CD14-positive monocyte (primary cell): Measurements from ENCODE around the gene ADAMTS8. TPM values are rescaled to one million over a fixed set of nuclear protein-coding genes. Genes with fewer than 3 reads are reported as not detected.

ENCODE experiments used
- DNase-seq, 3 donors: peaks; one replicate each; pipeline ENCODE4 v3.0.0-alpha.2; 2011 to 2022
- H2AFZ ChIP-seq: 2 replicates; pipeline ENCODE4 v1.6.0; 2012; ENCODE audit warnings: mild to moderate bottlenecking, low read depth, low read length, inconsistent platforms; ENCODE audit not compliant: insufficient read depth, poor library complexity, severe bottlenecking
- H3K27ac ChIP-seq, 2 donors: 1 replicate in 1 of 2; 2 replicates in 1 of 2; pipeline ENCODE4 v1.5.1; 2012 to 2013; ENCODE audit warnings: low read length in 2 of 2, control low read depth in 1 of 2, inconsistent platforms in 1 of 2, low read depth in 1 of 2, mild to moderate bottlenecking in 1 of 2
- H3K27me3 ChIP-seq, 2 donors: one replicate each; pipeline versions ENCODE4 v1.6.0 to v1.6.1; 2011 to 2013; ENCODE audit warnings: low read length in 2 of 2; ENCODE audit not compliant: control insufficient read depth in 2 of 2, insufficient read depth in 2 of 2
- H3K36me3 ChIP-seq, 2 donors: replicated peaks in 1 of 2; 1 replicate in 1 of 2; 2 replicates in 1 of 2; pipeline versions ENCODE4 v1.5.1 to v1.6.1; 2012 to 2013; ENCODE audit warnings: low read length in 2 of 2, control low read depth in 1 of 2, inconsistent platforms in 1 of 2, mild to moderate bottlenecking in 1 of 2; ENCODE audit not compliant: insufficient read depth in 2 of 2, control insufficient read depth in 1 of 2
- H3K4me1 ChIP-seq, 2 donors: 1 replicate in 1 of 2; 2 replicates in 1 of 2; pipeline versions ENCODE4 v1.5.1 to v1.6.1; 2012 to 2013; ENCODE audit warnings: low read length in 2 of 2, control low read depth in 1 of 2, inconsistent platforms in 1 of 2, mild to moderate bottlenecking in 1 of 2, moderate library complexity in 1 of 2; ENCODE audit not compliant: insufficient read depth in 2 of 2, control insufficient read depth in 1 of 2
- H3K4me2 ChIP-seq: replicated peaks from 2 replicates; pipeline ENCODE3; 2012; ENCODE audit warnings: low read length, moderate library complexity, mild to moderate bottlenecking; ENCODE audit not compliant: poor library complexity, severe bottlenecking; ENCODE audit errors: extremely low read depth
- H3K4me3 ChIP-seq, 3 experiments: fragments of 200-600 bp in 1 of 3; sonication (generic) in 1 of 3; replicated peaks in 1 of 3; 1 replicate in 2 of 3; 2 replicates in 1 of 3; pipeline ENCODE4 v1.5.1; 2011 to 2013; ENCODE audit warnings: low read length in 3 of 3, mild to moderate bottlenecking in 3 of 3, control low read depth in 2 of 3, low read depth in 2 of 3, inconsistent platforms in 1 of 3, moderate library complexity in 1 of 3
- H3K79me2 ChIP-seq: 2 replicates; pipeline ENCODE4 v1.6.0; 2012; ENCODE audit warnings: mild to moderate bottlenecking, control low read depth, inconsistent platforms, low read length, moderate library complexity; ENCODE audit not compliant: insufficient read depth
- H3K9ac ChIP-seq: 2 replicates; pipeline ENCODE4 v1.6.0; 2017; ENCODE audit warnings: low read length, mild to moderate bottlenecking; ENCODE audit not compliant: insufficient read depth, poor library complexity, severe bottlenecking
- H3K9me3 ChIP-seq, 2 donors: replicated peaks in 1 of 2; 1 replicate in 1 of 2; 2 replicates in 1 of 2; pipeline versions ENCODE4 v1.5.1 to v1.6.1; 2012 to 2013; ENCODE audit warnings: low read length in 2 of 2, control low read depth in 1 of 2; ENCODE audit not compliant: control insufficient read depth in 1 of 2, insufficient read depth in 1 of 2
- H4K20me1 ChIP-seq: 2 replicates; pipeline ENCODE4 v1.6.0; 2012; ENCODE audit warnings: mild to moderate bottlenecking, low read length, control low read depth, moderate library complexity; ENCODE audit not compliant: insufficient read depth
- H3K27ac Mint-ChIP-seq, 7 donors: one replicate each; pipeline ENCODE4 v1.8.0; 2020; ENCODE audit warnings: mild to moderate bottlenecking in 7 of 7, mixed read lengths in 7 of 7, moderate library complexity in 6 of 7, inconsistent platforms in 2 of 7
- H3K27me3 Mint-ChIP-seq, 3 donors: one replicate each; pipeline ENCODE4 v1.8.0; 2021 to 2022; ENCODE audit warnings: low read depth in 3 of 3, mild to moderate bottlenecking in 3 of 3, mixed read lengths in 3 of 3, moderate library complexity in 3 of 3, inconsistent platforms in 1 of 3
- H3K36me3 Mint-ChIP-seq, 2 donors: one replicate each; pipeline ENCODE4 v1.8.0; 2020; ENCODE audit warnings: mixed read lengths in 2 of 2, inconsistent platforms in 1 of 2, mild to moderate bottlenecking in 1 of 2
- H3K4me1 Mint-ChIP-seq: one replicate; pipeline ENCODE4 v1.8.0; 2020; ENCODE audit warnings: mild to moderate bottlenecking, mixed read lengths
- H3K4me3 Mint-ChIP-seq, 2 donors: one replicate each; pipeline ENCODE4 v1.8.0; 2020; ENCODE audit warnings: mild to moderate bottlenecking in 2 of 2, mixed read lengths in 2 of 2, moderate library complexity in 1 of 2
- H3K9me3 Mint-ChIP-seq, 7 donors: one replicate each; pipeline ENCODE4 v1.8.0; 2020 to 2022; ENCODE audit warnings: mixed read lengths in 7 of 7, mild to moderate bottlenecking in 6 of 7, moderate library complexity in 6 of 7, inconsistent platforms in 2 of 7
- CTCF ChIP-seq: fragments of 200-600 bp; IDR thresholded peaks from one replicate; pipeline ENCODE4 v1.8.0; 2022; ENCODE audit warnings: antibody characterized with exemption, mild to moderate bottlenecking
- WGBS: methylation state at CpG from one replicate; pipeline ENCODE4 v1.1.5; 2013; ENCODE audit warnings: missing lambda C conversion rate; ENCODE audit not compliant: insufficient coverage; 5-methylcytosine and 5-hydroxymethylcytosine counted together
- intact Hi-C, 2 donors: fragments of 100-400 bp; cut with micrococcal nuclease; formaldehyde crosslinking; loops; one replicate each; pipeline versions ENCODE4 v1.15.0 to v1.15.1; 2023
- polyA plus RNA-seq, 3 donors: library from polyadenylated mRNA; depleted of rRNA in 1 of 3; unstranded in 2 of 3; stranded (reverse) in 1 of 3; fragments of 300-500 nt in 2 of 3; fragments of >200 nt in 1 of 3; fragmentation: Illumina TruSeq in 2 of 3; gene quantifications; 1 replicate in 2 of 3; 2 replicates in 1 of 3; pipeline ENCODE4 v1.2.3, GENCODE V29; 2012 to 2021

Gene ADAMTS8
- polyA plus RNA-seq, 3 donors, result not detected

GRCh38 chr11:130425156-130425555 lies 3.3 kb downstream of the ADAMTS8 start:
- Histone ChIP-seq H3K9me3 (peaks cover 0 to 19% of the 10 kb centered on the region in 2 donors), H3K27ac (no peak overlapping the region), H4K20me1 (no peaks in the 10 kb centered on the region), H3K4me2 (no peak overlapping the region), H3K79me2 (no peaks in the 10 kb centered on the region), H3K4me1 (peaks cover 8 to 15% of the 10 kb centered on the region in 2 donors), H3K9ac (no peak overlapping the region), H3K4me3 (no peak overlapping the region), H2AFZ (no peak overlapping the region), H3K27me3 (peaks cover 32 to 52% of the 10 kb centered on the region in 2 donors), H3K36me3 (no peaks in the 10 kb centered on the region)
- Mint-ChIP-seq H3K4me1 (peaks cover 13% of the 10 kb centered on the region), H3K27ac (no peak overlapping the region), H3K36me3 (peaks cover 0 to 5% of the 10 kb centered on the region in 2 donors), H3K4me3 (no peak overlapping the region), H3K27me3 (peaks cover 58 to 72% (median 71%) of the 10 kb centered on the region in 3 donors), H3K9me3 (peaks cover 0 to 11% (median 7%) of the 10 kb centered on the region in 7 donors)
- TF ChIP-seq CTCF, result no peak
- no peak for DNase-seq
- WGBS, result 88% methylated on average over 7 of the region's 8 CpGs
- intact Hi-C loops, result no loop called here

- Histone ChIP-seq H3K4me2 (no peak overlapping the region), H4K20me1 (no peaks in the 10 kb centered on the region), H3K27ac (no peak overlapping the region), H3K27me3 (peaks cover 28 to 48% of the 10 kb centered on the region in 2 donors), H3K4me3 (no peak overlapping the region), H3K4me1 (peaks cover 8 to 15% of the 10 kb centered on the region in 2 donors), H3K9ac (no peak overlapping the region), H3K79me2 (no peaks in the 10 kb centered on the region), H3K9me3 (peaks cover 0 to 15% of the 10 kb centered on the region in 2 donors), H3K36me3 (no peaks in the 10 kb centered on the region), H2AFZ (no peak overlapping the region)
- TF ChIP-seq CTCF, result no peak
- H3K9me3 Mint-ChIP-seq, result peaks cover 0 to 11% (median 7%) of the 10 kb centered on the region in 7 donors
- intact Hi-C loops, result no loop called here
- H3K4me1 Mint-ChIP-seq, result peaks cover 13% of the 10 kb centered on the region
- peaks cover 0 to 5% of the 10 kb centered on the region in 2 donors for H3K36me3 Mint-ChIP-seq
- no peak for DNase-seq
- H3K27ac Mint-ChIP-seq, result no peak overlapping the region
- H3K27me3 Mint-ChIP-seq, result peaks cover 54 to 70% (median 67%) of the 10 kb centered on the region in 3 donors
- H3K4me3 Mint-ChIP-seq, result no peak overlapping the region
- 97% methylated on average over 11 of the region's 14 CpGs for WGBS
Observed at GRCh38 chr11:130424613-130425140, 3.7 kb downstream of the ADAMTS8 start.
